Parathyroid adenoma (tissue), 2 donors: Measurements from ENCODE around the gene WDR76.
"Not testable (repeated sequence)": the region's sequence is repeated elsewhere in the genome, so short reads cannot be mapped to it uniquely, and the experiment has no call there.

Source experiments
- H2AFZ ChIP-seq: fragments of 300-600 bp; sonication (generic); one replicate; pipeline ENCODE4 v1.7.0; 2017; ENCODE audit warnings: antibody characterized with exemption, mild to moderate bottlenecking
- H3K27ac ChIP-seq: fragments of 300-600 bp; sonication (generic); one replicate; pipeline ENCODE4 v1.7.0; 2017
- H3K27me3 ChIP-seq: fragments of 300-600 bp; sonication (generic); one replicate; pipeline ENCODE4 v1.7.0; 2017; ENCODE audit warnings: low read length; ENCODE audit not compliant: control insufficient read depth, insufficient read depth
- H3K36me3 ChIP-seq: fragments of 300-600 bp; sonication (generic); one replicate; pipeline ENCODE4 v1.7.0; 2017; ENCODE audit warnings: low read length; ENCODE audit not compliant: control insufficient read depth, insufficient read depth
- H3K4me1 ChIP-seq: fragments of 300-600 bp; sonication (generic); one replicate; pipeline ENCODE4 v1.7.0; 2017; ENCODE audit warnings: control low read depth
- H3K4me2 ChIP-seq: fragments of 300-600 bp; sonication (generic); one replicate; pipeline ENCODE4 v1.7.0; 2017; ENCODE audit warnings: low read length
- H3K4me3 ChIP-seq: fragments of 300-600 bp; sonication (generic); one replicate; pipeline ENCODE4 v1.7.0; 2017; ENCODE audit warnings: low read depth, low read length
- H3K79me2 ChIP-seq: fragments of 300-600 bp; sonication (generic); one replicate; pipeline ENCODE4 v1.7.0; 2017; ENCODE audit warnings: control low read depth
- H3K9ac ChIP-seq: fragments of 300-600 bp; sonication (generic); one replicate; pipeline ENCODE4 v1.7.0; 2017; ENCODE audit warnings: mild to moderate bottlenecking
- H3K9me3 ChIP-seq: fragments of 300-600 bp; sonication (generic); one replicate; pipeline ENCODE4 v1.7.0; 2017; ENCODE audit warnings: low read length; ENCODE audit not compliant: control insufficient read depth
- TF ChIP-seq, protein P1 (sequence below): fragments of 300-600 bp; sonication (generic); IDR thresholded peaks from one replicate; pipeline ENCODE4 v1.7.0; 2017; ENCODE audit warnings: antibody characterized with exemption, mild to moderate bottlenecking
- donor health status: primary hyperparathyroidism.

The WDR76 gene

DNA sequence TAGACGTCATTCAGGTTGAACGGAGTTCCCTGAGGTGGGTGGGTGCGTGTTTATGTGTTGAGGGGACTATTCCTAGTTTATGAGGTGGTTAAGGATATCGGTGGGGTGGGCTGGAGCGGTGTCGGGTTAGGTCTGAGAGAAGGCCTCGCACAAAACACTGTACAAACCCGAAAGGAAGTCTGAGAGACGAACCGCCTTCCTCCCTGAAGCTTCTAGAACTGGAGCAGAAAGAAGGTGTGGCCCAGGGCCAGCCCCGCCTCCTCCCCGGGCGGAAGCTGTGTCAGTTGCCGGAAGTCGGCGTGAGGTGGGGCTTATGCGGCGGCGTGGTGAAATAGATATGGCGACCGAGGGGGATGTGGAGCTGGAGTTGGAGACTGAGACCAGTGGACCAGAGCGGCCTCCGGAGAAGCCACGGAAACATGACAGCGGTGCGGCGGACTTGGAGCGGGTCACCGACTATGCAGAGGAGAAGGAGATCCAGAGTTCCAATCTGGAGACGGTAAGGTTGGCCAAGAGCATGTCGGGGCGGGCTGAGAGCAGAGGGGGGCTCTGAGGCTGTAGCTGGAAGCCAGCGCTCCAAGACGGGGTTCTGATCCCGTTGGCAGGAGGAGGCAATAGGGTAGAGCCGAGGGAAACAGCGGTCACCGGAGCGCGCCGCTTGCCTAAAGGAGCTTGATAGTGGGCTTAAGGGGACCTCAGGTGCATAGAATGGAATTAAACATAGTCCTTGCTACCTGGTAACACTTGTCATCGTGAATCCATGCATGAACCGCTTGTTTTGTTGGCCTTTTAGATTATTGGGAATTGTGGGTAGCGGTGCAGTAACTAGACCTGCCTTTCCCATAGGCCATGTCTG, 26.3 kb upstream of the WDR76 start, which contains the start of gene HYPK:
TSS of gene HYPK (plus strand) at position 314 of the 856 bp plus-strand sequence. CDS start at position 338, 24 bp downstream.
- Histone ChIP-seq H3K4me1 (peaks cover 3% of the 10 kb centered on the region), H3K36me3 (no peaks in the 10 kb centered on the region)
- TF ChIP-seq, protein P1, sequence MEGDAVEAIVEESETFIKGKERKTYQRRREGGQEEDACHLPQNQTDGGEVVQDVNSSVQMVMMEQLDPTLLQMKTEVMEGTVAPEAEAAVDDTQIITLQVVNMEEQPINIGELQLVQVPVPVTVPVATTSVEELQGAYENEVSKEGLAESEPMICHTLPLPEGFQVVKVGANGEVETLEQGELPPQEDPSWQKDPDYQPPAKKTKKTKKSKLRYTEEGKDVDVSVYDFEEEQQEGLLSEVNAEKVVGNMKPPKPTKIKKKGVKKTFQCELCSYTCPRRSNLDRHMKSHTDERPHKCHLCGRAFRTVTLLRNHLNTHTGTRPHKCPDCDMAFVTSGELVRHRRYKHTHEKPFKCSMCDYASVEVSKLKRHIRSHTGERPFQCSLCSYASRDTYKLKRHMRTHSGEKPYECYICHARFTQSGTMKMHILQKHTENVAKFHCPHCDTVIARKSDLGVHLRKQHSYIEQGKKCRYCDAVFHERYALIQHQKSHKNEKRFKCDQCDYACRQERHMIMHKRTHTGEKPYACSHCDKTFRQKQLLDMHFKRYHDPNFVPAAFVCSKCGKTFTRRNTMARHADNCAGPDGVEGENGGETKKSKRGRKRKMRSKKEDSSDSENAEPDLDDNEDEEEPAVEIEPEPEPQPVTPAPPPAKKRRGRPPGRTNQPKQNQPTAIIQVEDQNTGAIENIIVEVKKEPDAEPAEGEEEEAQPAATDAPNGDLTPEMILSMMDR: no peak

GRCh38 chr15:43802676-43803075, 24.1 kb upstream of the WDR76 start:
- not testable (repeated sequence) for H3K4me2 ChIP-seq, H3K9ac ChIP-seq, H3K36me3 ChIP-seq, H3K9me3 ChIP-seq, H3K4me3 ChIP-seq, H3K27ac ChIP-seq, H2AFZ ChIP-seq, H3K27me3 ChIP-seq, H3K79me2 ChIP-seq, H3K4me1 ChIP-seq

More for the DNA sequence above, 26.3 kb upstream of the WDR76 start, which contains the start of gene HYPK:
- H3K9ac ChIP-seq: no peak within 1 kb of the TSS
- H2AFZ ChIP-seq: peak within 1 kb of the TSS; percentile 69
- H3K4me3 ChIP-seq: peak within 1 kb of the TSS; percentile 94
- no peaks in the 10 kb centered on the region for H3K79me2 ChIP-seq
- H3K9me3 ChIP-seq: no peaks in the 10 kb centered on the region
- H3K27ac ChIP-seq: peak within 1 kb of the TSS; percentile 85
- no peaks in the 10 kb centered on the region for H3K27me3 ChIP-seq
- H3K4me2 ChIP-seq: peak within 1 kb of the TSS; percentile 90

DNA sequence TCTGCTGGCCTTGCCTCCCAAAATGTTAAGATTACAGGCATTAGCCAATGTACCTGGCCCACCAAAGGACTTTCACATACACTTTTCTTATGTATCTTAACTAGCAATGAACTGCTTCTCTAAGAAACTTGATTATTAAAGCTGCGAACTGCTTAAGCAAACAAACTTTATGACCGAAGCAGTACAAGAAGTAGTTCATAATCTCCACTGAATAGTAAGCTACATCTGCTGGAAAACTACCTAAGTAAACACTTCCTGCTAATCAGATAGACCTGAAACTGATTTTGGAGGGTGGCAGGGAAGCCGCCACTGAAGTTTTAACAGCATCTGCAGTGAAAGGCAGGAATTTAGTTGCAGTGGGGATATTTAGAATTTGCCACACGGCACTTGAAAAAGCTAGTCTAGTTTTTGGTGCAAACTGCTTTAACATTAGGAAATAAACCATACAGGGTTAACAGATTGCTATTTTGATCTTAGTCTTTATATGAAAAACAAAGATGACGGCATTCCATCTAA, 18.3 kb upstream of the WDR76 start:
- no peak overlapping the region for H3K4me2 ChIP-seq
- H3K36me3 ChIP-seq: no peaks in the 10 kb centered on the region
- H3K27ac ChIP-seq: no peak overlapping the region
- no peak overlapping the region for H3K9ac ChIP-seq
- TF ChIP-seq, protein P1: no peak
- no peaks in the 10 kb centered on the region for H3K79me2 ChIP-seq
- no peak overlapping the region for H3K4me3 ChIP-seq
- H3K9me3 ChIP-seq: no peaks in the 10 kb centered on the region
- H3K4me1 ChIP-seq: no peaks in the 10 kb centered on the region
- no peak overlapping the region for H2AFZ ChIP-seq
- no peaks in the 10 kb centered on the region for H3K27me3 ChIP-seq

- Histone ChIP-seq H3K4me3 (no peak overlapping the region), H3K4me2 (no peak overlapping the region), H3K9me3 (no peaks in the 10 kb centered on the region), H3K27ac (no peak overlapping the region), H2AFZ (no peak overlapping the region), H3K9ac (no peak overlapping the region), H3K79me2 (no peaks in the 10 kb centered on the region), H3K36me3 (no peaks in the 10 kb centered on the region), H3K4me1 (no peaks in the 10 kb centered on the region), H3K27me3 (no peaks in the 10 kb centered on the region)
- TF ChIP-seq, protein P1: no peak
These were observed 17.7 kb upstream of the WDR76 start for GRCh38 chr15:43808960-43809678.

DNA sequence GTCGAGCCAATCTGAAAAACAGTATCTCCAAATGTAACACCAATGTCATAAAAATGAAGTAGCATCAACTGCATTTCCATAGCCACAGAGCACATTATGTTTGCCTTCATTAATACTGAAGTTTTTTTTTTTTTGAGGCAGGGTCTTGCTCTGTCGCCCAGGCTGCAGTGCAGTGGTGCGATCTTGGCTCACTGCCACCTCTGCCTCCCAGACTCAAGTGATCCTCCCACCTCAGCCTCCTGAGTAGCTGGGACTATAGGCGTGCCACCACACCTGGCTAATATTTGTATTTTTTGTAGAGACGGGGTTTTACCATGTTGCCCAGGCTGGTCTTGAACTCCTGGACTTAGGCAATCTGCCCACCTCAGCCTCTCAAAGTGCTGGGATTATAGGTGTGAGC, 11.7 kb upstream of the WDR76 start:
- H3K4me2 ChIP-seq, H3K79me2 ChIP-seq, H3K27me3 ChIP-seq, H3K27ac ChIP-seq, H3K9ac ChIP-seq, H3K9me3 ChIP-seq, H3K36me3 ChIP-seq, H3K4me1 ChIP-seq, H3K4me3 ChIP-seq, H2AFZ ChIP-seq: not testable (repeated sequence)
